Fibroblast of skin of back (primary cell): Measurements from ENCODE around the gene S100A4.
"Not testable (repeated sequence)": the region's sequence is repeated elsewhere in the genome, so short reads cannot be mapped to it uniquely, and the experiment has no call there.

ENCODE experiments used
- DNase-seq: peaks from one replicate; pipeline ENCODE4 v3.0.0-alpha.2; 2013

The S100A4 gene

GRCh38 chr1:153532769-153533599 lies 12.6 kb downstream of the S100A4 start:
- DNase-seq, result peak; percentile 88

GRCh38 chr1:153532181-153532580 lies 13.4 kb downstream of the S100A4 start:
- DNase-seq, result no peak

- no peak for DNase-seq
Observed at GRCh38 chr1:153531638-153532037, 14.0 kb downstream of the S100A4 start.

DNA sequence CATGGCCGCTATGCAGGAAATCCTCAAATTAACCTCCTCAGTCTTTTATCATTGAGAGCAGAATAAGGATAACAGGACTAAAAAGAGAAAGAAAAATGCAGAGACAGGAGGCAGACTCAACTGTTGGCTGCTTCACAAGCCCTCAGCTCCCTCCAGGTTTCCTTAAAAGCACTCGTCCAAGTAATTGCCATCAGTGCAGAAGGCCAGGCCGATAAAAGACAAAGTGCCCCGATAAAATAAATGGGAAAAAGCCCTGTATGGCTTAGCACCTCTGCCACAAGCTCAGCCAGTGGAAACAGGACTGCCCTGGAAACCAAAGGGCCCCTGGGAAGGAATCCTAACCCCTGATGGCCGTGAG lies 17.9 kb downstream of the S100A4 start:
- DNase-seq, result no peak

- no peak for DNase-seq
Observed at GRCh38 chr1:153527023-153527682, 18.5 kb downstream of the S100A4 start.

DNA sequence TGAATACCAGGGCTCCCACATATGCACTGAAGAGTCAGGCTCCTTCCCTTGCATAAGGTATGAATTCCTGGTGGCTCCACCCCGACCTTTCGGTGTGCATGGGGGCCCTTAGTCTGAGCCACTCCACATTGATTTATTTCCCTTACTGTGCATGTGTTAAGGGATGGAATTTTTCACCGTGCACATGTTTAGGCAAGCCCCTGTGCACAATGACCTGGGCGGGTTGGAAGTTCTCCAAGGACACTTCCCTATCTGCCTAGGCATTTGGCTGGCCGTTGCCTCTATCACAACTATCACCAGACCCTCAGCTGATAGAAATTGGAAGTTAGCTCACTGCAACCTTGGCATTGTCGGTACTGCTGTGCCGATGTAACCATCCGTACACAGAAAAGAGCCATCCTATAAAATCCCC lies 19.5 kb downstream of the S100A4 start:
- no peak for DNase-seq

GRCh38 chr1:153525088-153525728 lies 20.4 kb downstream of the S100A4 start:
- no peak for DNase-seq

- DNase-seq, result not testable (repeated sequence)
Observed at GRCh38 chr1:153522353-153523048, 23.1 kb downstream of the S100A4 start.

DNA sequence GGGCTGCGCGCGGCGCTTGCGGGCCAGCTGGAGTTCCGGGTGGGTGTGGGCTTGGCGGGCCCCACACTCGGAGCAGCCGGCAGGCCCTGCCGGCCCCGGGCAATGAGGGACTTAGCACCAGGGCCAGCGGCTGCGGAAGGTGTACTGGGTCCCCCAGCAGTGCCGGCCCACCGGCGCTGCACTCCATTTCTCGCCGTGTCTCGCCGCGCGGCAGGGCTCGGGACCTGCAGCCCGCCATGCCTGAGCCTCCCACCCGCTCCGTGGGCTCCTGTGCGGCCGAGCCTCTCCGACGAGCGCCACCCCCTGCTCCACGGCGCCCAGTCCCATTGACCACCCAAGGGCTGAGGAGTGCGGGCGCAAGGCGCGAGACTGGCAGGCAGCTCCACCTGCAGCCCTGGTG lies 23.8 kb downstream of the S100A4 start:
- DNase-seq, result not testable (repeated sequence)

- no peak for DNase-seq
Observed at GRCh38 chr1:153520818-153521476, 24.7 kb downstream of the S100A4 start.

GRCh38 chr1:153520137-153520691 lies 25.4 kb downstream of the S100A4 start:
- DNase-seq, result not testable (repeated sequence)

GRCh38 chr1:153519242-153519641 lies 26.4 kb downstream of the S100A4 start:
- DNase-seq, result no peak

GRCh38 chr1:153515504-153516394 lies 29.9 kb downstream of the S100A4 start:
- no peak for DNase-seq

DNA sequence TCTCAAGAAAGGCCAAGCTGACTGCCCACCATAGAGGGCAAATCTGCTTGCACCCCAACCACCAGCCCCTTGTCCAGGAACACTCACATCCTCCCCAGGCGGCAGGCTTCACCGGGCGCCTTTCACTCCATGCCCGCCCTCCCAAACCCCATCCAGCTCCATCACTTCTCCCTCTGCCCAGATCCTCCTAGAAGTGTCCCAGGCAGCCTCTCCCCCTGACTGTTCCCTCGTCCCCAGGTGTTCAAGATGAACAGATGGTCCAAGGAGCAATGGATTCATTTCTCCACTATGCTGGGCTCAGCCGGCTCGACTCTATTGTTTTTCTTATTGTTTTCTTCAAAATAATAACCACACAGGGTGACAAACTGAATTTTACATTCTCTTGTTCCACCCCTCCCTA lies 31.9 kb downstream of the S100A4 start:
- no peak for DNase-seq

DNA sequence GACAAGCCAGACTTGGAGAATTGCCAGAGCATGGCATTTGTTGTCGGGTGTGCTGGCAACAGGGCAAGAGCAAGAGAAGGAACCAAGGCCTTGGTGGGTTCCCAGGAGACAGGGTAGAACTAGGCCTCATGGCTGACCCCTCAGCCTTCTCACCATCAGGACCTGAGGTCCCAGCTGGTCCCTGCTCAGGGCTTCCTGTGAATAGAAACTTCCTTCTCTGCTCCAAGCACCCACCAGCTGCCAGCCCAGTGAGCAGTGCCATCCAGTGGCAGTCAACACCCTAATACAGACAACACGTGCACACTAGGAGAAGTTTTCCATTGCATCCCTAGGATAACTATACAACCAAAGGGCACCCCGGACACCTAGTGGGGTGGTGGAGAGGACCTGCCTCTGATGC lies 32.6 kb downstream of the S100A4 start:
- no peak for DNase-seq

- peak; percentile 77 for DNase-seq
Observed at GRCh38 chr1:153510984-153511410, 34.6 kb downstream of the S100A4 start.

DNA sequence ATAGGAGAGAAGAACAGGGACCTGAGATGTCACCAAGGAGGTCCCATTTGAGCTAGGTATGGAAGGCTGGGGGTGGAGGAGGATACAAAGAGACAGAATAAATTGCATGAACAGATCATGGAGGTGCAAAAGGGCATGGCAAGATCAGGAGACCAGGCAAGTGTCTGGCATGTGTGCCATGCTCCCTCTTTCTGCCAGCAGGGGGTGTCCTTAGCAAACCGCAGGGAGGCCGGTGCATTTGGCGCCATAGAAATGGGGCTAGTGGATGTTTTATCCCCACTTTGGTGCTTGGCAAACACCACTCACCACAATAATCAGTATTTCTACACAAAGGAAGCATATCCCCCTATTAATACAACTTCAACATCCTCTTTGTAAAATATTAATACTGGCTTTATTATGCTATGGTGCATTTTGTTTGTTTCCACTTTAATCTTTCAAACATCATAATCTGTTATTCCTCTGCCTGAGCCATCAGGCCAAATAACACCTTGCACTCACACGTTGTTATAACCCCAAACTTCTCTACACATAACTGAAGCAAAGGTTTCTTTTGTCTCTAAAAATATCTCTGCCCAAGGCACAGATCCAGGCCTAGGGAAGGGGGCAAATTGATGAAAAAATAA lies 35.8 kb downstream of the S100A4 start:
- peak; percentile 39 for DNase-seq

DNA sequence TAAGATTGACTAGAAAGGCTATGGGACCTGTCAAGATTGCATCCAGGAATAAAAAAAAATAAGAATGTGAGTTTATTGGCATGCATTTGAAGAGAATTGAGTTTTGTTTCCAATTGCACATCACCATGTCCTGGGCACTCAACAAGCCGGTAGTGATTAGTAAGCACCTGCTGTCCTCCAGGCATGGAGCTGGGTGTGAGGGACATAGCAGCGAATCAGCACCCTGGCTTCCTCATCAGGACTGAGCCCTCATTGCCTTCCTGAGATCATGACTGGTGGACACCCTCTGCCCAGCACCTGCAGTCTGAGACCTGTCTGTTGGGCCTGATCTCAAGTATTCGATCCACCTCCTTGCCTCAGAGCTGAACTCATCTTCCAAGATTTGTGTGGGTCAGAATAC lies 36.6 kb downstream of the S100A4 start:
- DNase-seq, result no peak

GRCh38 chr1:153507926-153508583 lies 37.6 kb downstream of the S100A4 start:
- no peak for DNase-seq

- DNase-seq, result peak; percentile 66
Observed at GRCh38 chr1:153506831-153507413, 38.7 kb downstream of the S100A4 start.
